ENCODE measurements around the gene TMSB10. TPM values are rescaled to one million over a fixed set of nuclear protein-coding genes. Genes with fewer than 3 reads are reported as not detected.

The TMSB10 gene
- total and polyA plus RNA-seq, 2 of the 13 experiments (the other 11 are each of a cell fraction or from before 2014, with no cell fraction given), result 665 to 708 TPM

- no peak; the same call in 1 of the 2 replicates for TF ChIP-seq FOSL1 (CRISPR knock-in tag; IDR thresholded peaks at IDR 0.05; ENCODE audit: borderline replicate concordance)
- TF ChIP-seq ZNF367 (CRISPR knock-in tag; IDR thresholded peaks at IDR 0.05; ENCODE audit: borderline replicate concordance), result no peak
- peak; percentile 46; the same call in 1 of the 2 replicates for TF ChIP-seq ZSCAN5A (CRISPR knock-in tag; IDR thresholded peaks at IDR 0.05; ENCODE audit: borderline replicate concordance)
- no peak for TF ChIP-seq TCF12 (IDR thresholded peaks at IDR 0.05)
- 0 out of 2 replicates have a peak, but pooled peaks have one; percentile 58 for TF ChIP-seq TCF12 (CRISPR knock-in tag; IDR thresholded peaks at IDR 0.05)
- TF ChIP-seq NR2F6 (IDR thresholded peaks at IDR 0.05), result peak; percentile 74
- TF ChIP-seq NR2F6 (CRISPR knock-in tag; IDR thresholded peaks at IDR 0.05), result peak; percentile 91
- TF ChIP-seq SPEN (CRISPR knock-in tag; IDR thresholded peaks at IDR 0.05; ENCODE audit: low read depth), result peak; percentile 92
- peak; percentile 99 for TF ChIP-seq AHR (CRISPR knock-in tag; IDR thresholded peaks at IDR 0.05)
- peak; percentile 85 for TF ChIP-seq GFI1 (CRISPR knock-in tag; IDR thresholded peaks at IDR 0.05; ENCODE audit: borderline replicate concordance)
- peak; percentile 95; the same call in 1 of the 2 replicates for TF ChIP-seq MTF2 (CRISPR knock-in tag; IDR thresholded peaks at IDR 0.05; ENCODE audit: borderline replicate concordance)
- peak; percentile 97 for TF ChIP-seq ZNF263 (CRISPR knock-in tag; IDR thresholded peaks at IDR 0.05)
- no peak for TF ChIP-seq ZBTB1 (CRISPR knock-in tag; IDR thresholded peaks at IDR 0.05; ENCODE audit: borderline replicate concordance)
- TF ChIP-seq ZNF672 (CRISPR knock-in tag; IDR thresholded peaks at IDR 0.05), result no peak
- TF ChIP-seq GATAD1 (CRISPR knock-in tag; IDR thresholded peaks at IDR 0.05), result peak; percentile 87
- TF ChIP-seq ZNF256 (CRISPR knock-in tag; conservative IDR thresholded peaks at IDR 0.05), result no peak
- TF ChIP-seq MED8 (CRISPR knock-in tag; IDR thresholded peaks at IDR 0.05; ENCODE audit: insufficient replicate concordance), result peak; percentile 55
- TF ChIP-seq POGK (CRISPR knock-in tag; conservative IDR thresholded peaks at IDR 0.05), result peak; percentile 98
- TF ChIP-seq GATAD2A (CRISPR knock-in tag; IDR thresholded peaks at IDR 0.05), result peak; percentile 96
- peak; percentile 97 for TF ChIP-seq IRF9 (CRISPR knock-in tag; IDR thresholded peaks at IDR 0.05; ENCODE audit: borderline replicate concordance)
- TF ChIP-seq AFF4 (CRISPR knock-in tag; IDR thresholded peaks at IDR 0.05), result peak; percentile 34; the same call in 1 of the 2 replicates
- TF ChIP-seq ZBTB38 (CRISPR knock-in tag; IDR thresholded peaks at IDR 0.05), result peak; percentile 60; the same call in 1 of the 2 replicates
Measured at GRCh38 chr2:84925724-84926376, 20.4 kb downstream of the TMSB10 start (continued).

All from HepG2 (cell line).